Effector CD4-positive, alpha-beta T cell (primary cell): Measurements from ENCODE around the gene BCLAF1.
A peak's percentile ranks its signal among the peaks of the same experiment; 100 is the strongest.
"Not testable (repeated sequence)": the region's sequence is repeated elsewhere in the genome, so short reads cannot be mapped to it uniquely, and the experiment has no call there.

Experiments used
- DNase-seq: peaks from one replicate; pipeline ENCODE4 v3.0.0-alpha.2; 2020

Gene BCLAF1

DNA sequence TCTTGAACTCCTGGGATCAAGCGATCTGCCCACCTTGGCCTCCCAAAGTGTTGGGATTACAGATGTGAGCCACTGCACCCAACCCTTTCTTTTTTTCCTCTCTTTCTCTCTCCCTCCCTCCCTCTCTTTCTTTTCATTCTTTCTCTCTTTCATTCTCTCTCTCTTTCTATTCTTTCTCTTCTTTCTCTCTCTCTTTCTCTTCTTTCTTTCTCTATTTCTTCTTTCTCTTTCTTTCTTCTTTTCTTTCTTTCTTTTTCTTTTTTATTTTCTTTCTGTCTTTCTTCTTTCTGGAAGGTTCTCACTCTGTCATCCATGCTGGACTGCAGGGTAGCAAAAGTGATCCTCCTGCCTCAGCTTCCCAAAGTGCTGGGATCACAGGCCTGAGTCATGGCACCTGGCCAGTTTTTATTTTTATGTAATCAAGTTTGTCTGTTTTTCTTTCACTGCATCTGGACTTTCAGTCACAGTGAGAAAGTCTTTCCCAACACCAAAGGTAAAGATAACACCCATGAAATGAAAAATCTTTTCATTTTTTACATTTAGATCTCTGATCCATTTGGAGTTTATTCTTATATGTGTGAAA lies 20.2 kb upstream of the BCLAF1 start:
- DNase-seq = no peak

DNA sequence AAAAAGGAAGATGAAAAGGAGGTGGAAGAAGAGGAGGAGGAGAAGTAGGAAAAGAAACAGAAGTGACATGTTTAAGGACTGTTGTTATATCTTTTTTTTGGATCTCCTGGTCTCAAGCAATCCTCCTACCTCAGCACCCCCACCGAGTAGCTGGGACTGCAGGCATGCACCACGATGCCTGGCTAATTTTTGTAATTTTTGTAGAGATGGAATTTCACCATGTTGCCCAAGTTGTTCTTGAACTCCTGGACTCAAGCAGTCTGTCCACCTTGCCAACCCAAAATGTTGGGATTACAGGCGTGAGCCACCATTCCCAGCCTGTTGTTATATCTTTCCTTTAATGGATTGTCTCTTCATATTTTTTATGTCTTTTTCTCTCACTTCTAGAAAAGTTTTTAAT lies 19.5 kb upstream of the BCLAF1 start:
- no peak for DNase-seq

DNA sequence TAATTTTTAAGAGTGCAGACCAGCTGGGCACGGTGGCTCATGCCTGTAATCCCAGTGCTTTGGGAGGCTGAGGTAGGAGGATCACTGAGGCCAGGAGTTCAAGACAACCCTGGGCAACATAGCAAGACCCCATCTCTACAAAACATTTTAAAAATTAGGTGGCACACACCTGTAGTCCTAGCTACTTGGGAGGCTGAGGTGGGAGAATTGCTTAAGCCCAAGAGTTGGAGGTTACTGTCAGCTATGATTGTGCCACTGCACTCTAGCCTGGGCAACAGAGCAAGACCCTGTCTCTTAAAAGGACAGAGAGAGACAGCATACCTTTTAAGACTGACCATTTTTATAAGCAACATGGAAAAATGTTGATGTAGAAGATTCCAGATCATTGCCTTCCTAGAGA lies 18.8 kb upstream of the BCLAF1 start:
- DNase-seq = not testable (repeated sequence)

DNA sequence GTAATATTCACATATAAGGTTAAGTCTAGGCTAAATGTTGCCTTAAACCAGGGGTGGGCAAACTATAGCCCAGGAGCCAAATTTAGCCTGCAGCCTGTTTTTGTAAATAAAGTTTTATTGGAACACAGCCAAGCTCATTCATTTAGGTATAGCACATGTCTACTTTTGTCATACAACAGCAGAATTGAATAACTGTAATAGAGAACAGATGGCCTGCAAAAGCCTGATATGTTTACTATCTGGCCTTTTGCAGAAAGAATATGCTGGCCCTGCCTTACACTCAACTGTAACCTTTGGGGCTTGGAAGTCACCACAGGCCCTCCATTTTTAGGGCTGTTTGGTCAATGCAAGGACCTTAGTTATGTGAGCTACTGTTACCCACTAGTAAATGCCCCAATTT lies 17.7 kb upstream of the BCLAF1 start:
- DNase-seq = no peak

DNA sequence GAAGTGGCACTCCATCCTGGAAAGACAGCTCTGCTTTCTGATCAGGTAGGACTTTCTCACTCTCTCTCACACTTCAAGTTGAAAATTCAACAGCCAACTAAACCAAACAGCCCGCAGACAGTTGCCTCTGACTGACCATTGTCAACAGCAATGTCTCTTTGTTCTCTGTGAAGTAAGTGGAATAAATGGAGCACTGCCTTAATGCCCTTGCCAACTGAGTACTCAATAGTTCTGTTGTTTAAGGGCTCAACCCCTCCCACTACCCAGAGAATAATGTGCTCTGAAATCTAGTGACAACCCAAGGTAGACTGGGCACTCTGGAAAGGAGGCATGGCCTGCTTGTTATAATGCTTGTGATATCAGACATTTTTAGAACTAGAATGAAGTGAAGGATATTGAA lies 16.8 kb upstream of the BCLAF1 start:
- no peak for DNase-seq

DNA sequence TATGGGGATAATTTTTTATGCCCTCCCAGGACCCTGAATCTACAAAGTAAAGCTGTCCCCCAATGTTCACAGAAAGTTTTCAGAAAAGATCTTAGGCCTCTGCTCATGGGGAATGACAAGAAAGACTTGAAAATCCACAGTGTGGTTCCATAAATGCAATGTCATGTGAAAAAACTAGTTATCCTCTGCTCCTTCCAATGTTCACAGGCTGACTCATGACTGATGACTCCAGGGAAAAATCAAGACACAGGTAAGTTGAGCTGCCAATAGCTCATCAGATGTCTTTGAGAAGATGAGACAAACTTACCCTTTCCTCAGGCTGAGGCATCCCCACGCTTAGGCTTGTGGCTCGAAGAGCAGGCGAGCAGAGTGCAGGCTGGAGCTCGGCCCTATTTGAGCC lies 14.8 kb upstream of the BCLAF1 start:
- no peak for DNase-seq

DNA sequence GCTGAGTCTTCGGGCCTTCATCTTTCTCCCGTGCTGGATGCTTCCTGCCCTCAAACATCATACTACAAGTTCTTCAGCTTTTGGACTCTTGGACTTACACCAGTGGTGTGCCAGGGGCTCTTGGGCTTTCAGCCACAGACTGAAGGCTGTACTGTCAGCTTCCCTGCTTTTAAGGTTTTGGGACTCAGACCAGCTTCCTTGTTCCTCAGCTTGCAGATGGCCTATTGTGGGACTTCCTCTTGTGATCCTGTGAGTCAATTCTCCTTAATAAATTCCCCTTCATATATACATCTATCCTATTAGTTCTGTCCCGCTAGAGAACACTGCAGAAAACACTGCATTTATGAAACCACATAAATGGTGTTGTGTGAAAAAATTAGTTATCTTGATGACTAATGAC lies 13.9 kb upstream of the BCLAF1 start:
- no peak for DNase-seq

DNA sequence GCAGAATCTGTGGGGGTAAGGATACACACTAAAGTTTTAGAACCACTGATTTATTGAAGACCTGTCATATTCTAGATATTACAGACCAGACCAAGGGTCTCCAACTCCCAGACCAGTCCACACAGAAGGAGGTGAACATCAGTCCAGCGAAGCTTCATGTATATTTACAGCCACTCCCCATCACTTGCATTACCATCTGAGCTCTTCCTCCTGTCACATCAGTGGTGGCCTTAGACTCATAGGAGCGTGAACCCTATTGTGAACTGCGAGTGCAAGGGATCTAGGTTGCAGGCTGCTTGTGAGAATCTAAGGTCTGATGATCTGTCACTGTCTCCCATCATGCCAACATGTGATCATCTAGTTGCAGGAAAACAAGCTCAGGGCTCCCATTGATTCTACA lies 5.0 kb upstream of the BCLAF1 start:
- DNase-seq = no peak

DNA sequence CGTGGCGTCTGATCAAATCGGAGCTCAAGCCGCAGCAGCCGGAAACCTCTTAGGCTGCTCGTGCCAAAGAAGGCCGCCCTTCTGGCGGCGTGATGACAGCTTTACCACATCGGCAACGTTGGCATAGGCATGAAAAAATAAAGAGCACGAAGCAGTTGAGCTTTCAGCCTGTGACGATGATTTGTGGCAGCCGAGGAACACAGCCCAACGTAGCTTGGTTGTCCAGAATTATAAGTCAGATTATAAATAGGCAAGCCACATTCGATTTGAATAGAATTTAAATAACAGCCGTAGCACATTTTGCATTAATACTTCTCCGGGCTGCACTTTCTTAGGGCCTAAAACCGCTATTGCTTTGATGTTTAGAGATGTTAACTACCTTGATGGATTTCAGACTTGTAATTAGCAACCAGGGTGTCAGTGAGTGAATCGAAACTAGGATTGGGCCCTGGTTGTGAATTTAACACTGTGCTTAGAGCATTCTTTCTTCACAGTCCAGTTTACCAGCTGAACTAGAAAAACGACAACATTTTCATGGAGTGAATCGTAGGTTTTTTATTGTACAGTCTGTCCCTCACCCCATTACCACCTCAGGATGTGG lies 864 bp upstream of the BCLAF1 start:
- peak; percentile 81 for DNase-seq

DNA sequence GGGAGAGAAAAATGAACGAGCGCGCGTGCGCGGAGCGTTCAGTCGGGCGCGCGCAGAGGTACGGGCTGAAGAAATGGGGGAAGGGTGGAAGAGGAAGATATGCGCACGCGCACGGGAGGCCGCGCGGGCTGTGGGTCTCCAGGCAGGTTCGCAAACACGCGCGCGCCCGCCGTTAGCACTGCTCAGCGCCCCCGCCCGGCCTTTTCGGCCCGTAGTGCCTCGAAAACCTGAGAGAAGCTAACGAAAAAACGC lies 393 bp downstream of the BCLAF1 start:
- peak; percentile 89 for DNase-seq

DNA sequence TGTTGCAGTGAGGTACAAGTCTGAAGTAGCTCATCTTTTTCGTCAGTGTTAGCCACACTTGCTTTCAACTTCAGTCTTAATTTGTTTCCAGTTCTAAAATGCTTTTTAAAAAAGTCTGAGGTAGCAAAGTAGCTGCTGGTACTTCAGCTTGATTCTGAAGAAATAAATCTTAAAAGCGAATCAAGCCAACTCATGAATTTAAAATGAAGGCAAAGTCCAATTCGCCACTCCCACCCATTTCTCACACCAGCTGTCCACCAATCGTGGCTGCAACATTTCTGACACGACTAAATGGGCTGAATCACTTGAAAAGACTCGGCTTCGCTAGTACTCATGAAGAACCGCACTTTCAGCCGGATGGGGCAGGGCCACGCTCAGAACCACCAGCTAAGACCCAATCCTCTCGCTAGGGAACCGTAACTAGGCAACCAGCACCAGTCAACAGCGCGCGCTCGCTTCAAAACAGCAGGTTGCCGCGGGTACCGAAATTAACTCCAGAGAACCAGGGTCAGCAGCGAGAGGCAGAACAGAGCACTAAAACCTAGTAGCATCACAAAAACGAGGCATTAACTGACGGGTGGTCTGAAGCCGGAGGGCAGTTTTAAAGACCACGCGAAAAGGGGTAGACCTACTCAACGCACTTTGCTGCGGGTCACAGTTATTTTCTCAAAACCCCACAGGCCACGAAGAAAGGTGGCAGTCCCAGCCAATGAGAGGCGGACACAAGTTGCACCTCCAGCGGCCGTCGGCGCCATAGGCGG lies 900 bp downstream of the BCLAF1 start:
- peak; percentile 93 for DNase-seq

DNA sequence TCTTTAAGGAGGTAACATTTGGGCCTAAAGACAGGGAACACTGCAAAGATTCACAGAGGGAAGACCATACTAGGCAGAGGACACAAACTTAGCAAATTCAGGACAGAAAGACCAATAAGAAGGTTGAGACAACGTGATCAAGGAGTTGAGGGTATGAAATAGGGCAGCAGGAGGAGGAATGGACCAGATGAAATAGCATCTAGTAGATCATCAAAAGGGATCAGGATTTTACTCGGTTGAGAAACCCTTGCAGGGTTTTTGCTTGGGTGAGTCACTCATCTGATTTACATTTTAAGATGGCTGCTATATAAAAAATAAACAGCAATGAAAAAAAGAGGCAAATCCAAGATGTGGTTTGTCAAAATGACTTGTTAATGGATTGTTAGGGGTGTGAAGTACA lies 4.7 kb downstream of the BCLAF1 start:
- no peak for DNase-seq

DNA sequence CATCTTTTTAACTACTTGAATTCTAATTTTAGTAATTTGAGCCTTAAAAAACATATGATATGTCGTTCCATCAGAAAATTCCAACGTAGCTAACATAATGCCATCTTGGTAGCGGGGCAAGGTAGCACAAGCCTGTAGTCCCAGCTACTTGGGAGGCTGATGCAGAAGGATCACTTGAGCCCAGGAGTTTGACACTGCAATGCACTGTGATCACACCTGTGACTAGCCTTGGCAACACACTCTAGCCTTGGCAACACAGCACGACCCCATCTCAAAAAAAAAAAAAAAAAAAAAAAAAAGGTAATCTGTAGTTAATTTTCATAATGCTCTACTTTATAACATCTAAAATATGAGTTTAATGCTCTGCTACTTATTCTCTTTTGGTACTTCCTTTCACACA lies 6.7 kb downstream of the BCLAF1 start:
- DNase-seq = no peak

DNA sequence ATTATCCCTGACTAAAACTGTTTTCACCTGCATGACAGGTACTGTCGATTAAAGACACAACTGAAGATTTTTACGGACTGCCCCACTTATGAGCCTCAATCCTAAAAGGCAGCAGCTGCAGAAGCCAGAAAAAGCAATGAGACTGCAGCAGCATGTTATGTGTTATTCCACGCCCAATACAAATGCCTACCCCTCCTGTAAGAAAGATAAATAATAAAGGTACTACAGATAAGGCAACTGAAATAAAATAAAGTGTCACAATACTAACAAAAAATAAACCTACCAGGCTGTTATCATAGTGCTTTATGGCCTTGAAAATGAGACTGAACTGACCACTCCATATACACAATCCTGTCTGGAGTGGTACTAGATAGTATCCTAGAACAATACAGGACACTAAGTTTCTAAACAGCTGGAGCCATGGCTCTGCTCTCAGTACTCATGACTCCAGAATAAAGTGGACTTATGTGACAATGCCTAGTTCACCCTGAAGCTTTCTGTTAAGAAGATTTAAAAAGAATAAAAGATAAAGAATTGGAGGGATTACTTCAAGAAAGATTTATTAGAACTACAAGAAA lies 9.5 kb downstream of the BCLAF1 start:
- no peak for DNase-seq

DNA sequence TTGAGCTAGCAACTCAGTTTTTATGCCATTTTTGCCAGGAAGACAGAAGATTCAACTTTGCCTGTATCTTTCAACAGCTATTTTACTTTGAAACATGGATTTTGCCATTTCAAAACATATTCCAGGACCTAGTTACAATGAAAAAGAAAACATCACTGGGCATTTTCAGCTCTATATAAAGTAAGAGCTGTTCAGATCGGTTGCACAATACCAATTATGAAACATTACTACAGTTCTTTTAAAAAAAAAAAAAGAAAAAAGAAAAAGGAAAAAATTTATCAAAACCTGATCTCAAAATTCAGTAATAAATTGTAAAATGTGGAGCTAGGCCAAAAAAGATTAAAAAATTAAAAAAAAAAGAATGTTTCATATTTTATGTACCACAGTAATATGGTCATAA lies 15.6 kb downstream of the BCLAF1 start:
- DNase-seq = no peak

DNA sequence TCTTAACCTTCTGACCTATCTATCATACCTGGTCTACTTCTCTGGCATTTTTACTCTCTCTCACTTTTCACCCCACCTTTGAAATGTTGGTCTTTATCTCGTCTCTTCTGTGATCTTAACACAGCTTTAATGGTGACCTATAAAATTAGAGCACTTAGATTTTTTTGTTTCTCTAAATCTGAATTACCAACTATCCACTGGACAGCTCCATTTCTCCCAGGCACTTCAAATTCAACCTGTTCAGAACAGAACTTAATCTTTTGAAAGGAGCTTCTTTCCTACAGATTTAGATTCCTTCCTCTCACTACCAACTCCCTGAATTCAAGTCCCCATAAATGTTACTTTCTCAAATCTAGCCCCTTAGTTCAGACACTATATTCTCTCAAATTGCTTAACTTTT lies 24.5 kb downstream of the BCLAF1 start:
- DNase-seq = no peak

DNA sequence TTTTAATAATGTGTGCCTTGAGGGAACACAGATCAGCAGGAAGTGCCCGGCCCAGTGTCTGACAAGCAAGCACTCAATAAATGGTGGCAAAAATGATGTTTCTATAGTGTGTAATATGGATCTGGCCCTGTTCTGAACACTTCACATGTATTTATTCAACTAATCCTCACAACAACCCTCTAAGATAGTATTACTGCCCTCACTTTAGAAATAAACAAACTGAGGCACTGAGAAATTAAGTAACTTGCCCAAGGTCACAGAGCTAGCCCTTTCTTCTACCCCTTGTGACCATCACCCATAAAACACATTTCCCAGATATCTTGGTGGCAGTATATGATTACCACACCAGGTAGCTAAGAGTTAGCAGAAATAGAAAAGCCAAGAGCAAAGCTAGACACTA lies 26.7 kb downstream of the BCLAF1 start:
- DNase-seq = no peak

DNA sequence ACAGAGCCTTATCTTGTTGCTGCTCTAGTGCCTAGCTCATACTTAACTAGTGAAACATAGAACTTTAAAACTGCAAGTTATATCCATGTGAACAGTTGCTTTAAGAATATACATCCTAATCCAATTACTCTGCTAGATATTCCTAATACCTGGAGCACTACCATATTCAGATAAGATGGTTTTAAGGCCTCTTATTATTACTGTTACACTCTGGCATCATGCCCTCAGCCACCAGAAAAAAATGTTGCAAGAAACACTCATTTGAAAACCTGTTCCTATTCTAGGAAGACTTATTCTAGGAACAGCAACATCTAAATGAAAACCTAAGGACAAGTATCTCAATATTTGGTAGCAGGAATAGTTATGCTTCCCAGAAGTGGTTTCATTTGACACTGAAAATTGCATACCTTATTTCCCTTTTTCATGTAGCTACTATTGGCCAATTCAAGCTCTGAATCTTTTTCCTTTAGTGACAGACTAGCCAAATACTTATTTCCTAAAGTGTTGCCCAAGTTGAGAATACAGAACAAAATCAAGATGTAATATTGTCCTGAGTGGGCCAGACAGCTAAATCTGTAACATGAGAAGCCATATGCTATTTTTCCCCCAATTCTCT lies 34.7 kb downstream of the BCLAF1 start:
- DNase-seq = no peak

DNA sequence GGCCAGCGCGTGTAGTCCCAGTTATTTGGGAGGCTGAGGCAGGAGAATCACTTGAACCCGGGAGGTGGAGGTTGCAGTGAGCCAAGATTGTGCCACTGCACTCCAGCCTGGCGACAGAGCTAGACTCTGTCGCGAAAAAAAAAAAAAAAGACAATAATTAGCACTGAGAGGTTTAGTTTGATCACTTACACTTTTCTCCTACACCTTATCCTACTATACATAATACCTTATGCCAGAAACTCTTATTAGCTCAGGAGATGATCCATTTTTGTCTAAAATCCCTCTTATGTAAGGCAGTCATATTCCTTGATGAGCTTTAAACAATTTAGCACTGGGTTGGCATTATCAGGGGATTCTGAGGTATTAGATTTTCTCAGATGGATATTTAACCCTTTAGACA lies 35.9 kb downstream of the BCLAF1 start:
- no peak for DNase-seq

DNA sequence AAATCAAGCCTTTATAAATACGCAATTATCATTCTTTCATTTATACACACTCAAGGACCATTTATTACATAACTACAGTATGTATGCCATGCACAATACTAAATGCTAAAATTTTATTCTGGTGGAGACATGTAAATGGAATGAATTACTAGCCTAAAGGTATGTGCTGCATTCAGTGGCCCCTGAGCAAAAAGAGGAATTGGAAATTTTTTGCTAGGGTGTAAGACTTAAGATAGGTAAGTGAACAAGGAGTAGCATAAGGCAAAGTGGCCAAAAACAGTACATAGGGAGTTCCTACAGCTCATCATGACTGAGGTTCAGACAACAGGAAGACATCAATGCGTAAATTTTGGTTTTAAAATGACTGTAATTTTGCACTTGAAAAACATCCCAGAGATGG lies 37.2 kb downstream of the BCLAF1 start:
- no peak for DNase-seq

DNA sequence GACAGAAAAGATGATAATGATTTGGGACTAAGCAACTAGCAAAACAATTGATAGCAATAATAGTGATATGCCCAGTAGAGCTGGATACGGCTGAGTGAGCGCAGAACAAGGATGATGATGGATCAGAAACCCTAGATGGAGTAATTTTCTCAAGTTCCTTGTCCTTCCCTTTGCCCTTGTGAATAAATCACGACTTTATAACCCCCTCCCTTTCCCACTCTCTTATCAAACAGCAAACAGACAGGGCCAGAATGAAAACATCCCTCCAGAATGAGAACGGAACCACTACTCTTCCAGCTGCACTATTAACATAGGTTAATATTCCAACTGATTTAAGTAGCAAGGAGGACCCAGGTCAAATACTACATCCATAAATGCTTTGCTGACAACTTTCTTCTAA lies 38.3 kb downstream of the BCLAF1 start:
- DNase-seq = no peak

DNA sequence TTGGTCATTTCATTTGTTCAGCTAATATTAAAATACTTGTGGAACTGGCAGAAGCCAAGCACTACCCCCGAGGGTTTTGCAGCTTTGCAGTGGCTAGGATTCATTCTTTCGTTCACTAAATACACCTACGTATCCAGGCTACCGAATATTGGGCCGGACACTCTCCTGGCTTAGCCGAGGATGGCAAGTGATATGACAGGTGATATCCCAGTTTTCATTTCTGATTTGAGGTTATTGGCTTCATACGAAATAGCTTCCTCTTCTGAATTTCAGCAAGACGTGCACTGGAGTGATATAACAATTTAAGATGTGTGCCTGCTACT lies 39.0 kb downstream of the BCLAF1 start:
- no peak for DNase-seq

DNA sequence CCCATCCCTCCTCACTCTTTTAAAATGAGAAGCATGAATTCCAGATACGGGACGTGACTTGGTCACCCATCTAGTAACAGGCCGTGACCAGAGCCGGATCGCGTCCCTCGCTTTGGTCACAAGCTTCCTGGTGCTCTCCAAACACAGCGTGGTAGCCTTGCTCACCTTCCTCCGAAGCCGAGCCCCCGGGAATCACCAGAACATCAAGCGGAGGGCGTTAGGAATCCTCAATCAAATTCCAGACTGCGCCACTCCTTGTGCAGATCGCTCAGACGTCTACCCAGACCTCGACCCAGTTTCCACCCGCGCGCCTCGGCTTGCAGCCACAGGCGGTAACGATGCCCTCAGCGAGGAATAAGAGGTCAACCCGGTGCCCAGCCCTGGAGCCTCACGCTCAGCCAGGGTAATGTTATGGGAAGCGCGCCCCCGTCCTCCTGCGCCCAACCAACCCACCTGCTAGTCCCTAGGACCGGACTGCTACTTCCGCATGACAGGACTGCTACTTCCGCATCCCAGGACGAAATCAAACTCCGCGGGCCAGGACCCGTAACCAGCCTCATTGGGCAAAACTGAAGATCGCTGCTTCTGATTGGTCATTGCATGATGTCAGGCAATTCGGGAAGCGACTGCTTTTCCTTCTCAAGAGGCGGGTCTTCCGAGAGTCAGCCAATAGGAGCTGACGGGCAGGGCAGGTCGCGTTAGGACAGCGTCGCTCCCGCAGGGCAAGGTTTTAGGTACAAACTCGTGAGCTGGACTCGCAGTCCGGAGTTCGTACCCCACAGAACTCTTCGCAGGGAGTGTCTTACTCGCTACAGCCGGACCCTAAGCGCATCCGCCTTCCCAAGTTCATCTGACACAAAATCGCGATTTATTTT lies 39.6 kb downstream of the BCLAF1 start, which contains the start of gene MTFR2:
Gene MTFR2, minus strand, starts transcription at position 501 of the 875 bp plus-strand sequence. CDS start 1,212 bp downstream, outside the sequence.
- peak; percentile 92 for DNase-seq
